Keratinocyte (primary cell): ENCODE results near the gene S100B. TPM values are rescaled to one million over a fixed set of nuclear protein-coding genes. Genes with fewer than 3 reads are reported as not detected.

Experiments
- DNase-seq: peaks from one replicate; pipeline ENCODE4 v3.0.0-alpha.2; 2011; ENCODE audit warnings: low read depth, missing footprints, low spot score
- FAIRE-seq: peaks from 2 replicates; lab custom pipeline; 2011; peaks lifted over from hg19 to GRCh38; lab: Jason Lieb, UNC
- H2AFZ ChIP-seq: 2 replicates; pipeline ENCODE4 v1.6.0; 2012; ENCODE audit warnings: low read length, control low read depth, inconsistent platforms; ENCODE audit not compliant: control insufficient read depth
- H3K27ac ChIP-seq: 2 replicates; pipeline ENCODE4 v1.5.1; 2011; ENCODE audit warnings: low read length; ENCODE audit not compliant: control insufficient read depth, insufficient read depth
- H3K27me3 ChIP-seq: 3 replicates; pipeline ENCODE4 v1.6.0; 2011; ENCODE audit warnings: low read length; ENCODE audit not compliant: control insufficient read depth, insufficient read depth; ENCODE audit errors: extremely low read depth
- H3K36me3 ChIP-seq, 2 experiments: 2 replicates in 1 of 2; 3 replicates in 1 of 2; pipeline ENCODE4 v1.5.1; 2011; ENCODE audit warnings: low read length in 2 of 2, mild to moderate bottlenecking in 1 of 2; ENCODE audit not compliant: control insufficient read depth in 2 of 2, insufficient read depth in 2 of 2; ENCODE audit errors: extremely low read depth in 1 of 2
- H3K4me1 ChIP-seq: 3 replicates; pipeline ENCODE4 v1.5.1; 2011; ENCODE audit warnings: low read length; ENCODE audit not compliant: control insufficient read depth, insufficient read depth; ENCODE audit errors: extremely low read depth
- H3K4me2 ChIP-seq: 3 replicates; pipeline ENCODE4 v1.6.0; 2011; ENCODE audit warnings: low read depth, low read length; ENCODE audit not compliant: control insufficient read depth, insufficient read depth; ENCODE audit errors: extremely low read depth
- H3K4me3 ChIP-seq, 3 experiments: fragments of 200-600 bp in 1 of 3; sonication (generic) in 1 of 3; 2 replicates in 2 of 3; 3 replicates in 1 of 3; pipeline ENCODE4 v1.5.1; 2011 to 2016; ENCODE audit warnings: low read length in 3 of 3, mild to moderate bottlenecking in 3 of 3, control low read depth in 2 of 3, inconsistent platforms in 1 of 3, low read depth in 1 of 3, mixed read lengths in 1 of 3, mixed run types in 1 of 3, moderate library complexity in 1 of 3; ENCODE audit not compliant: control insufficient read depth in 2 of 3, insufficient read depth in 2 of 3; ENCODE audit errors: extremely low read depth in 1 of 3
- H3K79me2 ChIP-seq: 2 replicates; pipeline ENCODE4 v1.6.0; 2012; ENCODE audit warnings: low read length; ENCODE audit not compliant: control insufficient read depth, insufficient read depth
- H3K9ac ChIP-seq: 3 replicates; pipeline ENCODE4 v1.6.0; 2011; ENCODE audit warnings: low read length; ENCODE audit not compliant: control insufficient read depth, insufficient read depth; ENCODE audit errors: extremely low read depth
- H3K9me1 ChIP-seq: 3 replicates; pipeline ENCODE4 v1.6.0; 2011; ENCODE audit warnings: low read length; ENCODE audit not compliant: control insufficient read depth, insufficient read depth; ENCODE audit errors: extremely low read depth
- H3K9me3 ChIP-seq: 2 replicates; pipeline ENCODE4 v1.5.1; 2012; ENCODE audit warnings: low read depth, low read length; ENCODE audit not compliant: control insufficient read depth
- H4K20me1 ChIP-seq: 3 replicates; pipeline ENCODE4 v1.6.0; 2011; ENCODE audit warnings: low read length; ENCODE audit not compliant: control insufficient read depth, insufficient read depth; ENCODE audit errors: extremely low read depth
- CTCF ChIP-seq, 3 experiments: IDR thresholded peaks in 1 of 3; conservative IDR thresholded peaks in 1 of 3; optimal IDR thresholded peaks in 1 of 3; 2 replicates in 2 of 3; 3 replicates in 1 of 3; pipeline versions ENCODE3 to v1.5.1; 2011; ENCODE audit warnings: low read length in 3 of 3, mild to moderate bottlenecking in 3 of 3, moderate library complexity in 2 of 3, control low read depth in 1 of 3, inconsistent platforms in 1 of 3; ENCODE audit not compliant: insufficient read depth in 2 of 3; ENCODE audit errors: extremely low read depth in 1 of 3
- EZH2 ChIP-seq: IDR thresholded peaks from one replicate; pipeline ENCODE4 v1.6.1; 2012; ENCODE audit warnings: inconsistent platforms, mild to moderate bottlenecking, low read length, moderate library complexity
- dilution Hi-C: fragments of 300-500 bp; cut with MboI; formaldehyde crosslinking; loops from one replicate; pipeline ENCODE4 v1.7.0; 2020; ENCODE audit warnings: low sequenced_read_pairs; ENCODE audit not compliant: extremely low pct_ligation_motif_present
- polyA plus RNA-seq, 5 experiments: library from polyadenylated mRNA; depleted of rRNA in 3 of 5; stranded (reverse) in 3 of 5; stranded (forward) in 1 of 5; unstranded in 1 of 5; fragments of >200 nt; gene quantifications; 1 replicate in 1 of 5; 2 replicates in 3 of 5; 3 replicates in 1 of 5; pipeline versions ENCODE4 v1.2.1 to v1.2.3, GENCODE V29; 2011 to 2012; ENCODE audit warnings: missing spikeins in 2 of 5, low read depth in 1 of 5, low replicate concordance in 1 of 5

The S100B gene
- polyA plus RNA-seq, 1 donor (not counting 4 experiments of a cell fraction or from before 2014, with no cell fraction given) = not detected

- Histone ChIP-seq H3K79me2 (peaks cover 53% of the 10 kb centered on the region), H2AFZ (no peak overlapping the region), H3K4me3 (peak overlapping the region in 2 of 3 experiments; percentile 12 to 79), H4K20me1 (peaks cover 11% of the 10 kb centered on the region), H3K9me3 (no peaks in the 10 kb centered on the region), H3K9ac (no peak overlapping the region), H3K36me3 (peaks cover 3 to 18% of the 10 kb centered on the region in 2 experiments), H3K9me1 (no peaks in the 10 kb centered on the region), H3K27ac (no peak overlapping the region), H3K27me3 (no peaks in the 10 kb centered on the region), H3K4me2 (peak overlapping the region; percentile 97), H3K4me1 (peaks cover 36% of the 10 kb centered on the region)
- DNase-seq = no peak
- no peak for FAIRE-seq
- TF ChIP-seq EZH2 (no peak), CTCF (optimal IDR thresholded peaks at IDR 0.05 in 1 of 3, IDR thresholded peaks at IDR 0.05 in 1 of 3, conservative IDR thresholded peaks at IDR 0.05 in 1 of 3; ENCODE audit: extremely low read depth in 1 of 3, insufficient read depth in 2 of 3, low read length in 3 of 3) (no peak)
- dilution Hi-C loops = no loop called here
These were observed 33.3 kb upstream of the S100B start for GRCh38 chr21:46637952-46638746.

GRCh38 chr21:46636550-46637285 is 31.8 kb upstream of the S100B start:
- Histone ChIP-seq H3K79me2 (peaks cover 50% of the 10 kb centered on the region), H3K4me3 (peak overlapping the region; percentile 79 to 99 (median 96)), H3K9me1 (no peaks in the 10 kb centered on the region), H3K4me2 (peak overlapping the region; percentile 97), H3K4me1 (peaks cover 33% of the 10 kb centered on the region), H3K36me3 (peaks cover 0 to 15% of the 10 kb centered on the region in 2 experiments), H4K20me1 (peaks cover 11% of the 10 kb centered on the region), H2AFZ (no peak overlapping the region), H3K9ac (peak overlapping the region; percentile 100), H3K27ac (peak overlapping the region; percentile 97), H3K27me3 (no peaks in the 10 kb centered on the region), H3K9me3 (no peaks in the 10 kb centered on the region)
- DNase-seq (no peak), FAIRE-seq (no peak)
- dilution Hi-C loops = no loop called here
- TF ChIP-seq CTCF (optimal IDR thresholded peaks at IDR 0.05 in 1 of 3, IDR thresholded peaks at IDR 0.05 in 1 of 3, conservative IDR thresholded peaks at IDR 0.05 in 1 of 3; ENCODE audit: extremely low read depth in 1 of 3, insufficient read depth in 2 of 3, low read length in 3 of 3) (no peak), EZH2 (no peak)
